Small intestine (tissue), 7 donors: Measurements from ENCODE around the gene TRAPPC2L. TPM values are rescaled to one million over a fixed set of nuclear protein-coding genes. Genes with fewer than 3 reads are reported as not detected.

Source experiments
- DNase-seq, 2 donors: peaks; one replicate each; pipeline versions ENCODE4 v3.0.0 to v3.0.0-alpha.2; 2013
- FAIRE-seq: peaks from 2 replicates; lab custom pipeline; 2012; peaks lifted over from hg19 to GRCh38; lab: Jason Lieb, UNC
- H3K27ac ChIP-seq, 3 donors: one replicate each; pipeline ENCODE4 v1.5.1; 2013; ENCODE audit warnings: low read length in 2 of 3, mild to moderate bottlenecking in 2 of 3, control low read depth in 1 of 3, inconsistent platforms in 1 of 3, low read depth in 1 of 3, moderate library complexity in 1 of 3
- H3K27me3 ChIP-seq, 3 donors: one replicate each; pipeline ENCODE4 v1.6.1; 2013; ENCODE audit warnings: low read length in 3 of 3, inconsistent platforms in 1 of 3; ENCODE audit not compliant: control insufficient read depth in 3 of 3, insufficient read depth in 3 of 3
- H3K36me3 ChIP-seq, 3 donors: one replicate each; pipeline ENCODE4 v1.6.1; 2013; ENCODE audit warnings: low read length in 3 of 3, inconsistent platforms in 1 of 3, low read depth in 1 of 3, mild to moderate bottlenecking in 1 of 3, moderate library complexity in 1 of 3; ENCODE audit not compliant: control insufficient read depth in 3 of 3, insufficient read depth in 2 of 3
- H3K4me1 ChIP-seq, 3 donors: one replicate each; pipeline ENCODE4 v1.6.1; 2013; ENCODE audit warnings: low read length in 2 of 3, inconsistent platforms in 1 of 3, low read depth in 1 of 3, mild to moderate bottlenecking in 1 of 3, moderate library complexity in 1 of 3; ENCODE audit not compliant: control insufficient read depth in 3 of 3, insufficient read depth in 2 of 3
- H3K4me3 ChIP-seq, 3 donors: one replicate each; pipeline ENCODE4 v1.5.1; 2013; ENCODE audit warnings: low read length in 3 of 3, control low read depth in 1 of 3, inconsistent platforms in 1 of 3, low read depth in 1 of 3, mild to moderate bottlenecking in 1 of 3, moderate library complexity in 1 of 3
- H3K9me3 ChIP-seq, 2 donors: one replicate each; pipeline ENCODE4 v1.6.1; 2013; ENCODE audit warnings: low read depth in 1 of 2, low read length in 1 of 2; ENCODE audit not compliant: control insufficient read depth in 2 of 2, insufficient read depth in 1 of 2
- WGBS, 3 donors: extraction: QIAGEN DNeasy Blood & Tissue Kit; methylation state at CpG; one replicate each; pipeline ENCODE4 v1.1.7; 2013; 5-methylcytosine and 5-hydroxymethylcytosine counted together
- polyA plus RNA-seq, 4 donors: library from polyadenylated mRNA; stranded (reverse) in 3 of 4; unstranded in 1 of 4; fragments of 200-250 nt in 3 of 4; fragments of 120-200 nt in 1 of 4; gene quantifications; one replicate each; pipeline versions ENCODE4 v1.2.1 to v1.2.3, GENCODE V29; 2013
- donor health status: healthy with polysubstance abuse.
- donor health status: control.
- donor health status: control.
- donor health status: Bipolar disorder and iron deficiency.
- donor health status: healthy.

TRAPPC2L gene
- polyA plus RNA-seq, 4 donors, result 46.6 to 104 (median 72.7) TPM

DNA sequence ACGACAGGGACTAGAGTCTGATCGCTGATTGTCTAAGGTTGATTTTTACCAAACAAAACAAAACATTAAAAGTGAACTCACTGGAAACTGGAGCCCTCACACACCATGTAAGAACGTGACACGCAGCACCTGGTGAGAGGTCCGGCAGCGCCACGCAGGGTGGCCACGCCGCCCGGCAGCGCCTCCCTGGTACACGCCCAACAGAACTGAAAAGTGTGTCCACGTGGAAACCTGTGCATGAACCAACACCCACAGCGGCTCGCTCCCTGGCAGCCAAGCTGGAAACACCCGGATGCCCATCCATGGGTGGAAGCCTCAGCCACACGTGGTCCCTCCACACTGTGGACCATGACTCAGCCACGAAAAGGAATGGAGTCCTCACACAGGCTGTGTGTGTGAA is 9.3 kb upstream of the TRAPPC2L start:
- DNase-seq (no peak), FAIRE-seq (no peak)
- peaks cover 0 to 4% of the 10 kb centered on the region in 2 donors for H3K9me3 ChIP-seq
- no peak overlapping the region for H3K4me3 ChIP-seq
- no peak overlapping the region for H3K27ac ChIP-seq
- no peaks in the 10 kb centered on the region for H3K4me1 ChIP-seq
- 90 to 94% (median 93%) methylated on average over 18 of the region's 18 CpGs for WGBS, 3 donors
- H3K27me3 ChIP-seq, result no peaks in the 10 kb centered on the region
- H3K36me3 ChIP-seq, result peaks cover 0 to 42% (median 7%) of the 10 kb centered on the region in 3 donors

DNA sequence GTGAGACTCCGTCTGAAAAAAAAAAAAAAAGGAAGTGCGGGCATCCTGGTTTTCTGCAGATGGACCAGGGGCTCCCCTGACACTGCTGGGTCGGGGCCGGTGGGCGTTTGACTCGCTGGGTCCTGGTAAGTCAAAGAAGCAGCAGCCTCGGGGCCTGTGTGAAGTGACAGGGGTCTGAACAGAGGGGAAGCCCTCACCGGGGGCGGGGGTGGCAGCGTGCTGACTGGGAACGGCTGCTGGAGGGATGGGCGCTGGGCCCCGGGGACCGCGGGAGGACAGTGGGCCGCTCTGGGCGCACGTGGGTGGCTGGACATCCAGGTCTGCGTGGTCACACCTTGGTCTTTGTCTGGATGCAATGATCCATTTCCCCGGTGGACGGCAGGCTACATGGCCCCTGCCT is 8.4 kb upstream of the TRAPPC2L start:
- H3K4me3 ChIP-seq, result no peak overlapping the region
- FAIRE-seq (no peak), DNase-seq (no peak)
- WGBS, 3 donors, result 92 to 95% (median 92%) methylated on average over 20 to 21 of the region's 21 CpGs
- no peaks in the 10 kb centered on the region for H3K27me3 ChIP-seq
- H3K27ac ChIP-seq, result no peak overlapping the region
- peaks cover 0 to 35% (median 7%) of the 10 kb centered on the region in 3 donors for H3K36me3 ChIP-seq
- H3K9me3 ChIP-seq, result peaks cover 0 to 4% of the 10 kb centered on the region in 2 donors
- no peaks in the 10 kb centered on the region for H3K4me1 ChIP-seq

DNA sequence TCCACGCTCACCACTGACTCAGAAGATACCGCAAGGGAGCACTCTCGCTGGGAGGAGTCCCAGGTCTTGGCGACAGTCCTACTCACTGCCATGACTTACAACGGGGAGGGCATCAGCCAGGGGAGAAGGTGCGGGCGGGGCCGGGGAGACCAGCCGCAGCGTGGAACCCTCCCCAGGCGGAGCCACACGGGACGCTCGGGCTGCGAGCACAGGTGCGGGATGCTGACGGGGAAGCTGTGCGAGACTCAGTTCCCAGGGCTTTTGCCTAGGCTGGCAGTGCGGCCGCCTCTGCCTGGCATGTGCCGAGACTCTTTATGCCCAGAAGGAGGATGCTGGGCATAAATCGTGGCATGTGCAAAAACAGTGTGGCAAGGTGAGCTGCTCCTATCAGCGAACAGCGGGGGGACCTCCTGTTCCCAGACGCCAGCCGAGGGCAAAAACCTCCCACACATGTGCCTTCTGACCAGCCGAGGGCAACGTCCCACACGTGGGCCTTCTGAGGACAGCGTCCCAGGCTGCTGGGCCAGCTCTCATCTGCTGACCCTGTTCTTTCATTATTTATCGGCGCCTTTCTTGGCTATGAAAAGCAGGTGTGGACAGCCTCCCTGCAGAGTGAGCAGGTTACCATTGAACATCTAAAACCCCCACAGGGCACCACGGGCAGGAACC is 6.3 kb upstream of the TRAPPC2L start:
- no peak for FAIRE-seq
- H3K4me3 ChIP-seq, result no peak overlapping the region
- no peaks in the 10 kb centered on the region for H3K27me3 ChIP-seq
- DNase-seq, result no peak
- no peak overlapping the region for H3K27ac ChIP-seq
- peaks cover 0 to 2% (median 1%) of the 10 kb centered on the region in 3 donors for H3K4me1 ChIP-seq
- H3K9me3 ChIP-seq, result peaks cover 0 to 4% of the 10 kb centered on the region in 2 donors
- peaks cover 0 to 49% (median 7%) of the 10 kb centered on the region in 3 donors for H3K36me3 ChIP-seq
- WGBS, 3 donors, result 93 to 95% (median 94%) methylated on average over 33 of the region's 33 CpGs

DNA sequence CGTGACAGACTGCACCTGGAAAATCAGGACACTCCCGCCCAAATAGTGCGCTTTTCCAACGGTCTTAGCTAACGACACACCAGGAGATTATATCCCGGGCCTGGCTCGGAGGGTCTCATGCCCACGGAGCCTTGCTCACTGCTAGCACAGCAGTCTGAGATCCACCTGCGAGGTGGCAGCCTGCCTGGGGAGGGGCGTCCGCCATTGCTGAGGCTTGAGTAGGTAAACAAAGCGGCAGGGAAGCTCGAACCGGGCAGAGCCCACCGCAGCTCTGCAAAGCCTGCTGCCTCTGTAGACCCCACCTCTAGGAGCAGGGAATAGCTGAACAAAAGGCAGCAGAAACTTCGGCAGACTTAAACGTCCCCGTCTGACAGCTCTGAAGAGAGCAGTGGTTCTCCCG is 5.3 kb upstream of the TRAPPC2L start:
- no peaks in the 10 kb centered on the region for H3K27me3 ChIP-seq
- H3K27ac ChIP-seq, result no peak overlapping the region
- H3K4me3 ChIP-seq, result no peak overlapping the region
- 91 to 94% (median 92%) methylated on average over 19 of the region's 19 CpGs for WGBS, 3 donors
- DNase-seq (no peak), FAIRE-seq (no peak)
- peaks cover 0 to 4% of the 10 kb centered on the region in 2 donors for H3K9me3 ChIP-seq
- H3K36me3 ChIP-seq, result peaks cover 0 to 47% (median 7%) of the 10 kb centered on the region in 3 donors
- peaks cover 0 to 7% (median 3%) of the 10 kb centered on the region in 3 donors for H3K4me1 ChIP-seq

DNA sequence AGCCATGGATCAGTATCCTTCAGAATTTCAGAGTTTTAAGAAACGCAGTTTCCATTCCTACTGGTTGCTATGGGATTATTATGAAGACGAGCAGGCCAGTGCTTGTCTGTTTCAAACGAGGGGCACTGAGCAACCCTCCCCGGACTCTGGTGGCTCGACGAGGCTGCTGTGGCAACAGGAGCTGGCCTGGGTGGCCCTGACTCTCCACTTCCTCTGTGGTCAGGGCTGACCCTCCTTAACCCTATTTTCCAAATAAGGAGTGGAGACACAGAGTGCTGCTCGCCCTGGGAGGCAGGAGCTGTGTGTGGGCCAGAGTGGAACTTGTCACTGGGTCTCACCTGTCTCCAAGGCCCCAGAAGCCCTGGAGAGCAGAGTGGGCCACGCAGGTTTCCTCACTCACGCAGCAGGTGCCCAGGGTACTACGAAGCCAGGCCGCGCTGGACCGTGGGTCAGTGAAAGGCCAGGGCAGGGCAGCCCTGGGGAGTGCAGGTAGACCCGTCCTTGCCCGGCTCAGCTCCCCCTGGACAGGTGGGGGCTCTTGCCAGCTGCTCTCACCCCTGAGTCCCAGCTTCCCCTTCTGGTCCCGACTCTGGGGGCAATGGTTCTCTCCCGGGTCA is 3.5 kb upstream of the TRAPPC2L start:
- Histone ChIP-seq H3K9me3 (peaks cover 0 to 4% of the 10 kb centered on the region in 2 donors), H3K27ac (no peak overlapping the region), H3K36me3 (peaks cover 0 to 41% (median 7%) of the 10 kb centered on the region in 3 donors), H3K4me3 (no peak overlapping the region), H3K4me1 (peaks cover 0 to 10% (median 5%) of the 10 kb centered on the region in 3 donors), H3K27me3 (no peaks in the 10 kb centered on the region)
- WGBS, 3 donors, result 82 to 89% (median 85%) methylated on average over 17 of the region's 17 CpGs
- no peak for DNase-seq
- FAIRE-seq, result no peak

DNA sequence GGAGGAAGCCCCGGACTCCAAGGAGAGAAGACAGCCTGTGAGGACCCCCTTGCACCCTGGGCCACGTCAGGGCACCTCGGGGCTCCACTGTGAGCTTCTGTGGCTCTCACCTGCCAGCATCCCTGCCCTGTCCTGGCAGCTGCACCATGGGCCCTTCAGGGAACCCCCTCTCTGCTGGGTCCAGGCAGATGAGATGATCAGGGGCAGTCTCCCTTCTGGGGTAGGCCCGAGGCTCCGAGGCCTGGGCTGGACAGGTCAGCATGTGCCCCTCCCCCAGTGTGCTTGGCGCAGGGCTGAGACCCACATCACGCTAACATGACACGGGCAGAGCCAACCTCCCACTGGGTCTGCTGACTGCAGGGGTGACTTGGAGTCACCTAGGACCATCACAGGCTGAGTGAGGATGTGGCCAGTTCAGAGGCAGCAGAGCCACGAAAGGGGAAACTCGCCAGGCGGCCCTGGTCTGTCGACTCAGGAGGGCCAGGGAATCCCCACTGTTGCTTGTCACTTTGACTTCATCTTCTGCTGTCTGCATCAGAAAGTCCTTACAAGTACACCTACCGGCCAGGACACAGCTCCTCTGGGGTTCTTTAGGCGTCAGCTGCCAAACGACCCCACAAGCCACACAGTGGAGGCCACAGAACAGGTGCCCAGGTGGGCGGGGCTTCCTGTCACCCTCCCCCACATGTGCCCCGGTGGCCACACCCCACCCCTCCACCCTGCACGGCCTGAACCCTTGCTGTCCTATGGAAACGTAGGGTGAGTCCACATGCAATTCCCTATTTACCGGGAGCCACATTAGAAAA is 2.4 kb upstream of the TRAPPC2L start:
- H3K9me3 ChIP-seq, result peaks cover 0 to 4% of the 10 kb centered on the region in 2 donors
- FAIRE-seq, result no peak
- peaks cover under 1 to 46% (median 7%) of the 10 kb centered on the region in 3 donors for H3K36me3 ChIP-seq
- no peak for DNase-seq
- WGBS, 3 donors, result 61 to 63% (median 62%) methylated on average over 18 to 20 of the region's 20 CpGs
- no peak overlapping the region for H3K27ac ChIP-seq
- H3K27me3 ChIP-seq, result no peaks in the 10 kb centered on the region
- H3K4me3 ChIP-seq, result no peak overlapping the region
- H3K4me1 ChIP-seq, result peaks cover 0 to 10% (median 5%) of the 10 kb centered on the region in 3 donors

DNA sequence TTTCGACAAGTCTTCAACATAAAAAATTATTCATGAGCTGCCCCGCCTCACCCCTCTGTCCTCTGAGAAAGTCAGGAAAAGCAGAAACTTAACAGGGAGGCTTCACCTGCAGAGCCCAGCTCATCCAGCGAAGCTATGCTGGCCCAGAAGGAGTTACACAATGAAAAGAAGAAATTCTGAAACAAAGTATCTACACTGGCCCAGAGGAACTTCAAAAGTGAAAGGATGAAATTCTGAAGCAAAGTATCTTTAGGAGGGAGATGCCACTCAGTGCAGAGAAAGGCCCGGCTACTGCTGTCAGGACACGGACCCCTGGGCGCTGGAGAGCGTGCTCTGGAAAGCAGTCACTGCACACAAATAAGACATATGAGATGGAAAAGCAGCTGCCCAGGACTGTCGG is 1.8 kb upstream of the TRAPPC2L start:
- Histone ChIP-seq H3K27me3 (no peaks in the 10 kb centered on the region), H3K4me1 (peaks cover 0 to 10% (median 5%) of the 10 kb centered on the region in 3 donors), H3K27ac (no peak overlapping the region), H3K9me3 (peaks cover 0 to 4% of the 10 kb centered on the region in 2 donors), H3K36me3 (peaks cover 5 to 48% (median 6%) of the 10 kb centered on the region in 3 donors), H3K4me3 (no peak overlapping the region)
- WGBS, 3 donors, result 86 to 87% (median 87%) methylated on average over 8 of the region's 8 CpGs
- FAIRE-seq, result no peak
- DNase-seq, result no peak

DNA sequence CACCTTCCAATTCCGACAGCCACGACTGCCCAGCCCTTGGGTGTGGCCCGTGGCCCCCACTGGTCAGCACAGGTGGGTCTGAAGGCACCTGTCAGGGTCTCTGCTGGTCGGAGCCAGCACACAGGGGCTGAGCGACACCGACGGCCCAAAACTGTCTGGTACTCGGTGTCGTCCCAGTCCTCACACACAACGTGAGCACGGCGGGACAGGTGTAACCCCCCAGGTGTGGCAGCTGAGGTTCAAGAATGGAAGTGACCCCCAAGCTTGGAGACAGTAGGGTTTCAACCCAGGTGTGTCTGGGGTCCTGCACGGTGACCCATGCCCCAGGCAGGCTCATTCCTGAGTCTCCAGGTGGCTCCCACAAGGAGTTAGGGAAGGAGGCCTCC is 1.2 kb upstream of the TRAPPC2L start:
- peaks cover under 1 to 48% (median 6%) of the 10 kb centered on the region in 3 donors for H3K36me3 ChIP-seq
- no peak for FAIRE-seq
- 79 to 82% (median 81%) methylated on average over 13 of the region's 13 CpGs for WGBS, 3 donors
- H3K9me3 ChIP-seq, result peaks cover 0 to 4% of the 10 kb centered on the region in 2 donors
- no peak for DNase-seq
- H3K4me3 ChIP-seq, result peak overlapping the region in 2 of 3 donors; percentile 56 to 94
- no peaks in the 10 kb centered on the region for H3K27me3 ChIP-seq
- H3K27ac ChIP-seq, result peak overlapping the region in 1 of 3 donors; percentile 3
- H3K4me1 ChIP-seq, result peaks cover 0 to 10% (median 5%) of the 10 kb centered on the region in 3 donors
